ENCODE results near the gene POGZ. TPM values are rescaled to one million over a fixed set of nuclear protein-coding genes. Genes with fewer than 3 reads are reported as not detected.

Gene POGZ
- total RNA-seq, 4 donors from 2014 or later, result 34.3 to 191 (median 62.8) TPM

DNA sequence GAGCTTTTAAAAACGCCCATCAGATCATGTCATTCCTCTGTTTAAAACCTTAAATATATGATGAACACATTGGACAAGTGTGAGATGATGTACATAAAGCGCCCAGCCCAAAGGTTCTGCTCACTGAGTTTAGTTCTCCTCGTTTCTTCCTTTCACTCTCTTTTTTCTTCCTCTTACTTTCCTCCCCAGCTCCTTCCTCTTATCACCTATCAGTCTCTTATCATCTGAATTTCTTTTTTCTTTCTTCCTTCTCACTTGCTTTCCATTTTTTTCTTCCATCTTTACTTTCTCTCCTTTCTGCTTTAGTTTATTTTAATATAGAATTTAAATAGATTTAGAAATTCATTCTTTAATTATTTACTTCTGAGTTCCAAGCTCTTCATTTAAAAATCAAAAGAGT is 17.8 kb upstream of the POGZ start:
- no peak for DNase-seq
- Histone ChIP-seq H3K4me1 (no peaks in the 10 kb centered on the region), H3K36me3 (no peaks in the 10 kb centered on the region), H3K9me3 (no peaks in the 10 kb centered on the region), H3K27me3 (no peaks in the 10 kb centered on the region), H3K4me3 (no peak overlapping the region), H3K27ac (no peak overlapping the region)
- TF ChIP-seq POLR2A (IDR thresholded peaks at IDR 0.05) (no peak), CTCF (IDR thresholded peaks at IDR 0.05) (no peak)
- intact Hi-C loops (cut with DNase I; ENCODE audit: low total_unique reads), result no loop called here

GRCh38 chr1:151476083-151476482 is 16.8 kb upstream of the POGZ start:
- TF ChIP-seq CTCF (IDR thresholded peaks at IDR 0.05) (no peak), POLR2A (IDR thresholded peaks at IDR 0.05) (no peak)
- no peaks in the 10 kb centered on the region for H3K4me1 ChIP-seq
- no peak overlapping the region for H3K27ac ChIP-seq

DNA sequence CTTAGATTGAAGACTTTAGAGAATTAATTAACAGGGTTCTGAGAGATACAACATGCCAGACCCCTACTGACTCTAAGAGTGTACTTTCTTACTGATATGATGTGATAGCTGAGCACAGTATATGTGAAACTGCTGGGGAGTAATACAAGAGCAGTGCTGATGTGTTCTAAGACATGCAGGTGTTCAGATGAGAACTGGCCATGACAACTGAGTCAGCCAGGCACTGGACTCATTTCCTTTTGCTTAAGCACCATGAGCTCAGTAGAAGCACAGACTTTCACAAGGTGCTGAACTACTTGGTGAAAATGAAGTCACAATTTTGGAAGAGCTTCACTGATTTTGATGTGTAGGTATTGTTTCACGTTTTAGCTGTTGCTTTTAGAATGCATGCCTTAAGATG is 15.9 kb upstream of the POGZ start:
- no peaks in the 10 kb centered on the region for H3K27me3 ChIP-seq
- intact Hi-C loops (cut with DNase I; ENCODE audit: low total_unique reads), result no loop called here
- DNase-seq, result no peak
- H3K36me3 ChIP-seq, result no peaks in the 10 kb centered on the region
- H3K9me3 ChIP-seq, result no peaks in the 10 kb centered on the region
- no peak for TF ChIP-seq CTCF (IDR thresholded peaks at IDR 0.05)
- TF ChIP-seq POLR2A (IDR thresholded peaks at IDR 0.05), result no peak
- no peaks in the 10 kb centered on the region for H3K4me1 ChIP-seq
- H3K27ac ChIP-seq, result no peak overlapping the region
- H3K4me3 ChIP-seq, result no peak overlapping the region

More at GRCh38 chr1:151476083-151476482, 16.8 kb upstream of the POGZ start:
- H3K9me3 ChIP-seq, result no peaks in the 10 kb centered on the region
- no peak for DNase-seq
- no peaks in the 10 kb centered on the region for H3K36me3 ChIP-seq
- H3K4me3 ChIP-seq, result no peak overlapping the region
- H3K27me3 ChIP-seq, result no peaks in the 10 kb centered on the region
- intact Hi-C loops (cut with DNase I; ENCODE audit: low total_unique reads), result no loop called here

DNA sequence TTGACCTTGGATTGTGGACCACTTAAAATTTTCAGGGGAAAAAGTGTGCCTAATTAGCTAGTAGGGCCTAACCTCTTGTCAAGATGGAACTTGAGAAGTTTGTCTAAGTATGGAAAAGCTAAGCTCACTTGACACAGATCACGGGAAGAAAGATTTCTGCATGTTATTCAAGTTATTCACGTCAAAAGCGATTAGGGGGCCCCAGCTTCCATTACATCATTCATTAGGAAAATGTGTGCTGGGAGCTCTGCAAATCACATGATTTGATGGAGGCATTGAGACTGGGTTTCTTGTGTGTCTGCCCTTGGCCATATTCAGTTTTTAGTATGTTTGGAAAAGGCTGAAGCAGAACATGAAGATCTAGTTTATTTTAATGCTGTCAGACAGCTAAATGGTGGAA is 15.5 kb upstream of the POGZ start:
- TF ChIP-seq POLR2A (IDR thresholded peaks at IDR 0.05) (no peak), CTCF (IDR thresholded peaks at IDR 0.05) (no peak)
- Histone ChIP-seq H3K27me3 (no peaks in the 10 kb centered on the region), H3K27ac (no peak overlapping the region), H3K4me3 (no peak overlapping the region), H3K36me3 (no peaks in the 10 kb centered on the region), H3K4me1 (no peaks in the 10 kb centered on the region), H3K9me3 (no peaks in the 10 kb centered on the region)
- no peak for DNase-seq
- intact Hi-C loops (cut with DNase I; ENCODE audit: low total_unique reads), result no loop called here

DNA sequence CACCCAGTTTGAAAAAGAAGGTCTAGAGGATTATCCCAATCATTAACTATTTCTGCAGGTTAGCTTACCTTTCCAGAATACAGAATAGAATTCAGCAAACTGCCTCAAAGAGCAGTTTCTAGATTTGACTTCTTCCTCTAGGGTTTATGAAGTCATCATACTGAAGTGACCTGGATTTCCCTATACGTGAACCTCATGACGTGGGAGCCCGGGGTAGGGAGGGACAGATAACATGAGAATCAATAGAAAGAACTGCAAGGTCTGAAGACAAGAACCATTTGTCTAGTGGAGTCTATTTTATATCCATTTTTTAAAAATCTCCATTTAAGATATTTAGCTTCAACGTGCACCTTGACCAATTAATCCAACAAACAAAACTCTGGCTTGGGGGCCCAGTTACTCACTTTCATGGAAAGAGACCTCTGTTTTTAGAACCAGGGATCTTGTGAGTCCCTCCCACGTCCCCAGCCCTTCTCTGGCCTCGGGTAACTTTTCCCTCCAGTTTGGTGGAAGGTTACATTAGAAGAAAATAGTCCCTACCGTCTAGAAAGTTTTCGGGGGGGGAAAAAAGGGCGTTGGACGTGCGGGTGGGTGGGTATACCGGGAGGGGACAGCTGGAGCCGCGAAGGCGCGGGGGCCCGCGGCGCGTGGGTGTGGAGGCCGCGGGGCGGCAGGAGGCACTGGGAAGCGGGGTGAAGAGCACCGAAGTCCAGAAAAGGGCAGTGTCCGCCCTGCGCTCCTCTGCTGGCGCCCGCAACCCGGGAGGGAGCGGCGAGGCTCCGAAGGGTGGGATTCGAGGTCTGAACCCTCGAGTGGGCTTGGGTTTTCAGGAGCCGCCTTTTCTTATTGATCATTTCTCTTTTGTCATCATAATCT is 13.8 kb upstream of the POGZ start:
- H3K9me3 ChIP-seq, result no peaks in the 10 kb centered on the region
- TF ChIP-seq CTCF (IDR thresholded peaks at IDR 0.05) (peak in 1 of 4 experiments; percentile 5), POLR2A (IDR thresholded peaks at IDR 0.05) (no peak)
- H3K27me3 ChIP-seq, result no peaks in the 10 kb centered on the region
- intact Hi-C loops (cut with DNase I; ENCODE audit: low total_unique reads), result no loop called here
- peak; percentile 53 to 66 for DNase-seq
- peak overlapping the region; percentile 60 to 88 for H3K4me3 ChIP-seq
- peak overlapping the region; percentile 87 for H3K27ac ChIP-seq
- H3K4me1 ChIP-seq, result no peaks in the 10 kb centered on the region
- no peaks in the 10 kb centered on the region for H3K36me3 ChIP-seq
